ENCODE results near the gene CDX2.

Gene CDX2

GRCh38 chr13:27978301-27978968 is 9.3 kb upstream of the CDX2 start:
- no peak for DNase-seq

DNA sequence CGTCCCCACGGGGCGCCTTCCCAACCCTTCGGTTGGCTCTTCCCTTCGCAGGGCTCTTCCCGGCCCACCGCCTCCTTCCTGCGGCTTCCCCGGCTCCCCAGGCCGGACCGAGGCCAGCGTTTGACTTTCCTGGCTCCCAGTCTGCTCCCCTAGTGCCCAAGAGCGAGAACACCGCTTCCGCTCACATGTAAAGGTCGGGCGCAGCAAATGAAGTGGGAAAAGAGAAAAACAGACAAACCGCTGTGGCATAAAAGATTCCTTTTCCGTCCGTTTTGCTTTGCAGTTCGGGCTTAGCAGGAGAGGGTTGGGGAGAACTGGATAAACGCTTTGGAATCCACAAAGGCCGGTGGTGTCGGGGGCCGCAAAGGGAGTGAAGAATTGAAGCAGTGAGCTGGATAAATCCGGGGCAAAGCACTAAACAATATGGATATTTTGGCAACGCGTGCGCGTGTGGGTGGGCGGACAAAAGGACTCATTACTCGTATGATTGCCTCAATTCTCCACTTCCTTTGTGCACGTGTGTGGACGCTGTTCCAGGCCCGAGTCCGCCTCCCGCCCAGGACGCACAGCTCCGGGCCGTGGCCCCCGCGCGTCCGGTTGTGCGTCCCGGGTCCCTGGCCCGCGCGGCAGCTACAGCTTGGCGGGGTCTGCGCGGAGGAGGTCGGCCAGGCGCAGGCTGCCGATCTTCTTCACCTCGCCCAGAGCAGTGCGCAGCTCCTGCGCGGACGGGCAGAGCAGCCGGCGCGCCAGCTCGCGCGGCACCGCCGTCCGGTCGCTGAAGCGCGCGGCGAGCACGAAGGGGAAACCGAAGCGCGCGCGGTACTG is 8.6 kb upstream of the CDX2 start:
- DNase-seq, result no peak

GRCh38 chr13:27976362-27977091 is 7.4 kb upstream of the CDX2 start:
- no peak for DNase-seq

GRCh38 chr13:27975564-27976361 is 6.6 kb upstream of the CDX2 start:
- no peak for DNase-seq

- no peak for DNase-seq
Measured at GRCh38 chr13:27973961-27974662, 5.0 kb upstream of the CDX2 start.

DNA sequence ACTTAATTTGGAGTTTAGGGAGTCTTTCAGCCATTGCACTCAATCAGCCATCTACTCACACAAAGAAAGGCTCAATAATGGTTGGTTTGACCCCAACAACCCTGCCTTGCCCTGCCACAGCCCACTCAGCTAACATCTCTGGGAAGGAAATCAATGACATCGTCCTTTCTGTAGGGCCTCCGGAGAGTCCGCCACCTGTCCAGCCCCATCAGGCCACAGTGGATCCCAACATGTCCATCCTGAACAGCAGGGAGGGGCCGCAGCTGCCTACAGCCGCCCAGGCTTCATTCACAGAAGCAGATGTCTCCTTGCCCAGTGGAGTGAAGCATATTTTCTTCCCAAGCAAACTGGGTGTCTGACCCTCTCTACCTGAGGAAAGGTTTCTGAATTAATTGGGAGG is 4.2 kb upstream of the CDX2 start:
- DNase-seq, result no peak

DNA sequence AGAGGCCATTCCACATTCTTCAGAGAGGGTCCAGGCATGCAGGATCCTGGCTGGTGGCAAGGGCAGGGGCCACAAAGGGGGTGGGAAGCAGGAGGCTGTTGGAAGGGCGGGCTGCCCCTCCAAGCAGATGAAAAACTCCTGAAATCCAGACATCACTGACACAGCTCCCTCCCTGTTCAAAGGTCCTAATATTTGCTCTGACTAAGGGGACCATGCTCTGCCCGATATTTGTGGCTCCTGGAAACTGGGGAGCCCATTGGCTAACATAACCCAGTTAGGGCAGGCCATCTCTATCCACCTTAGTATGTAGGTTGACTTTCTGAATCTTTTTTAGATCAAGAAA is 3.3 kb upstream of the CDX2 start:
- DNase-seq, result no peak

DNA sequence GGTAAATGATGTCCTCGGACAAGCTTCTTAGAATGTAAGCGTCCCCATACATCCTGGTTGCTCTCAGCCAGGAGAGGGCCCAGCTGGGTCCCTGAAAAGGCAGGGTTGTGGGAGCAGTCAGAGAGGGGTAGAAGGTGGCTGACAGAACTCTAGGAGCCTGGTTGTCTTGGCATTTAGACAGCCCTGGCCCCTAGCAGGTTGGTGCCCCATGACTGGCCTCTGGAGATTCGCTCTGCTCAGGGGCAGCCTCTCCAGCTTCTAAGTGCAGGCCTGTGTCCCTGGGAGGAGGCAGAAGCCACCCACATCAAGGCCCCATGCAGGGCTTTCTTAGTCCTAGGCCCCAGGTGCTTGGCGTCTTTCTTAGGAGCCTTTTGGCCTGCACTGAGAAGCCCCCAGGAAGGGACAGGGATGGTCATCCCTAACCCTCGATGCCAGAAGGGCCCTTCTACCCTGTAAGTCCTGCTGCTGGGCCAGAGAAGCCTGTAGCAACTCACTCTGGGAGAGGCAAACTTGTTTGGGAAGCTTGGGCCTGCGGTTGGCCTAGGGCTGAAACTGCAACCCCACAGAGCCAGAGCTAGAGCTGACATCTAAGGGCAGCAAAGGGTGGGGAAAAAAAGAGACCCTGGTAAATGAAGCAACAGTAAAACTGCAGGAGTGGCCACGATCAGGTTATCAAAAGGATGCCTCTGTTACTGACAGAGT is 2.8 kb upstream of the CDX2 start:
- DNase-seq, result no peak

GRCh38 chr13:27971236-27971645 is 2.1 kb upstream of the CDX2 start:
- no peak for DNase-seq

DNA sequence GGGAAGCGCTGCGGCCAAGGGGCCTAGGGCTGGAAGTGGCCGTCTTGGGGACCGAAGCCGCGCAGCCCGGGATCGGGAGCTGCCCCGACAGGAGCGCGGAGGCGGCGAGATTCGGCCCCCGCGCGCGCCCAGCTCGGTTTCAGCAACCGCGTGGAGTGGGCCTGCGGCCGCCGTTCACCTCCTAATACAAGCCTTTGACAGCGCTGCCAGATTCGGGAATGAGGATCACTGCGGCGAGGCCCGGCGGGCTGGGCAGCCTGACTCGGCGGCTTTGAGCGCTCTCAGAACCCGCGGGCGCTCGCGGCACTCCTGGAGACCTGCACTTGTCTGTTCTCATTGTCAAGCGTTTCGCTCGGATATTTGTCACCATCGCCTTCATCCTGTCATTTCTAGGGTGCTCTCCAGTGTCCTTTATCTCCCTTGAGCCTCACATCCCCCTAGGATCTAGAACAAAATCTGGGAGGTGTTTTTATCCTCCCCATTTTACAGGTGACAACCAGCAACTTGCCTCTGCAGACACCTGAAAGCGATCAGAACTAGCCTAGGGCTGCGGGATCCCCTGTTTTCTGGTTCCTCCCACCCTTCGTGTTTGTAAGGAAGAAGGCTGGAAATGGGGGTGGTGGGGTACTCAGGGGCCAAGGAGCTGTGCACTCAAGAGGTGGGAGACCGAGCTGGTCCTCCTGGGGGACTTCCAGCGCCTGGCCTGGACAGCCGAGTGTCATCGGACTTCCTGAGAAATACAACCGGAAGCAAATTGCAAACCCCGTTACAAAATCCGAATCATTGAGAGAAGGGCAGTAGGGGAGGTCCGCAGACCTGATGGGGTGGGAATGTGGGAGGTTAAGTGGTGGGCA is 1.5 kb upstream of the CDX2 start:
- no peak for DNase-seq

DNA sequence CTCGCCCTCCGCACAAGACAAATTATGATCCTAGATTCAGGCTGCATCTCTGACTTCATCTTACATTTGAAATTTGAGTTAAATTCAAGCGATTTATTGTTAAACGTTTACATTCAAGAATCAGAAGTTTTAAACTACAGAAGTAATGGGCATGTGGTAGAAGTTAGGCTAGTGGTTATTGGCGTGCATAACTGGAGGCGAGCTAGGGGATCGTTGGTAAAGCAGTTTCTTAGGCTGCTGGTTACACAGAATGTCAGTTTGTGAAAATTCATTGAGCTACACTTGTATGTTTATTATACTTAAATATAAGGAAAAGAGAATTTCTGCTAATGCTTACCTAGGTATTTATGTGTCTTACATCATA is 733 bp upstream of the CDX2 start:
- no peak for DNase-seq

- no peak for DNase-seq
Measured at GRCh38 chr13:27968316-27969081, 616 bp downstream of the CDX2 start.

DNA sequence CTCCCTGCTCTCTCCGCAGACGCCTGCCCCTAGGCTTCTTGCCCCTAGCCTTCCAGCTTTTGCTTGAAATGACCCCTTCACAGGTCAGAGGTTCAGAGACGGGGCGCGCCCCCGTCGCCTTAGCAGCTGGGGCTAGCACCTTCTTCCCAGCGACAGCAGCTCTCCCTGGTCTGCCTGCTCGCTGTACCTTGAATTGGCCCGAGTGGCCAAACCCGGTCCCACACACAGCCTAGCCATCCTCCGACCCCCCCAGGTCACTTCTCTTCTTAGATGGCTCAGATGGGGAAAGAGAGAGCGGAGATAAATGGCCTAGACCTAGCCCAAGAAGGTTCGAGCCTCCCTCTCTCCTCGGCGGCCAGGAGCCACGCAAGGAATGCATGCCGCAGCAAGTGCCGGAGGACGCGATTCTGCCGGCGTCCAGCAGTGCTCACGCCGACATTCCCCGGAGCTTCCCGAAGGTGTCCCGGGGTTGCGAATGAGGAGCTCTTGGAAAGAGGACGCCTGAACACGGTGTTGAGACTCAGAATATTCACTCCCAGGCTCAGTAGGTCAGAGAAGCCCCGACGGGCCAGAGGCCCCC is 1.3 kb downstream of the CDX2 start:
- no peak for DNase-seq

GRCh38 chr13:27967203-27967735 is 1.8 kb downstream of the CDX2 start:
- no peak for DNase-seq

- DNase-seq, result no peak
Measured at GRCh38 chr13:27966641-27967202, 2.4 kb downstream of the CDX2 start.

GRCh38 chr13:27965740-27966640 is 3.1 kb downstream of the CDX2 start:
- no peak for DNase-seq

DNA sequence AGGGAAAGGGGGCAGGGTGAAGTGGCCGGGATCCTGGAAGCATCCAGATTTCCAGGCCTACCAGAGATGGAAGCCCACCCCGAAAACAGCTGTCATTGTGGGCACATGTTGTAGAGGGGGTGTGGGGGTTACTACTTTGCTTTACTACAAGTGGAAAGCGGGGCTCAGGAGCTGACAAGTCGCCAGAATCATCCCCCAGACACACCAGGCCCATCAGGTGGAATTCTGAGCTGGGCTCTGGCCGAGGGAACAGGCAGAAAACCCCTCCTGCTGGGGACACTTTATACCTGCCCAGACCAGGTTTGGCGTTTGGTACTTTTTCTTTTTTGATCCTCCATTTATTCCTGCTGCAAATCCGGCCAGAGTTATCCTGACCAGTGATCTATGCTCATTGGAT is 3.8 kb downstream of the CDX2 start:
- no peak for DNase-seq

DNA sequence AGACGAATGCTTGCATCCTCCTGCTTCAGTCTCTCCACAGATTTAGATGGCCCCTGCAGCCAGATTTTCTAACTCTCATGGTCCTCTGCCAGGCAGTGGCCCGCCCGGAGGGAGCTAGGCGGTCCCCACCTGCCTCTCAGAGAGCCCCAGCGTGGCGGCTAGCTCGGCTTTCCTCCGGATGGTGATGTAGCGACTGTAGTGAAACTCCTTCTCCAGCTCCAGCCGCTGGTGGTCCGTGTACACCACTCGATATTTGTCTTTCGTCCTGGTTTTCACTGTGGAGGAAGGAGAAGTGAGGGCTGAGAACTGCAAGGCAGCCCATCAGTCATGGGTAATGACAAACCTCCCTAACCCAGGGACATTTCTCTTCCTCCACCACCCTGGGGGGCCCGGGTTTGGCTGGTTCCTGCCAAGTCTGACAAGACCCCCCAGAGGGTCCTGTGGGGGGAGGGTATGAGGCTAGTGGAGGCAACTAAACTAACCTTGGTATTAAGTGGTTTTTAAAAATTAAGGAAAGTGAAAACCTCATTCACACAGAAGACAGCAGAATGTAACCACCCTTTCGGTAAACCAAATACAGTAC is 4.3 kb downstream of the CDX2 start:
- no peak for DNase-seq
